ENCODE results near the gene FOXC2. TPM values are rescaled to one million over a fixed set of nuclear protein-coding genes. Genes with fewer than 3 reads are reported as not detected.

Gene FOXC2
- total and polyA plus RNA-seq, 11 donors: 0.76 to 3.3 (median 1.4) TPM

DNA sequence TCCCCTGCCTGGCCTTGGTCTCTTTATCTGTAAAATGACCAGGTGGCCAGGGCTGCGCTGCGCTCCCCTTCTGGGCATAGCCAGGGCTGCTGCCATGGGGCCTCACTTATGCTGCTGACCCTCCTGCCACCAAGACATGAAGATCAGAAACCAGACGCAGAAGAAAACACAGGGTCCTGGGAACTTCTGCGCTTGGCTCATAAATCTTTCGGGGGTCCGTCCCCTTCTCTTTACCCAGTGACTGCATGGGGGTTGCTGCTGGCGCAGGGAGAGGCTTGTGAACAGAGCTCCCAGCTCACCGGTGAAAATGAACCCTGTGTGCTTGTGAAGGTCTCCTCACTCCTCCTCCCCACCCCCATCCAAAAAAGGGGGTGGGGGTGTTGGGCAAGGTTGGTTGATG is 6.0 kb downstream of the FOXC2 start:
- H3K27ac ChIP-seq: peak overlapping the region in 3 of 12 donors; percentile 64 to 89 (median 81)
- peaks cover 24 to 100% (median 63%) of the 10 kb centered on the region in 9 donors for H3K27me3 ChIP-seq
- no peak for TF ChIP-seq POLR2A (IDR thresholded peaks at IDR 0.05)
- TF ChIP-seq, protein P1, sequence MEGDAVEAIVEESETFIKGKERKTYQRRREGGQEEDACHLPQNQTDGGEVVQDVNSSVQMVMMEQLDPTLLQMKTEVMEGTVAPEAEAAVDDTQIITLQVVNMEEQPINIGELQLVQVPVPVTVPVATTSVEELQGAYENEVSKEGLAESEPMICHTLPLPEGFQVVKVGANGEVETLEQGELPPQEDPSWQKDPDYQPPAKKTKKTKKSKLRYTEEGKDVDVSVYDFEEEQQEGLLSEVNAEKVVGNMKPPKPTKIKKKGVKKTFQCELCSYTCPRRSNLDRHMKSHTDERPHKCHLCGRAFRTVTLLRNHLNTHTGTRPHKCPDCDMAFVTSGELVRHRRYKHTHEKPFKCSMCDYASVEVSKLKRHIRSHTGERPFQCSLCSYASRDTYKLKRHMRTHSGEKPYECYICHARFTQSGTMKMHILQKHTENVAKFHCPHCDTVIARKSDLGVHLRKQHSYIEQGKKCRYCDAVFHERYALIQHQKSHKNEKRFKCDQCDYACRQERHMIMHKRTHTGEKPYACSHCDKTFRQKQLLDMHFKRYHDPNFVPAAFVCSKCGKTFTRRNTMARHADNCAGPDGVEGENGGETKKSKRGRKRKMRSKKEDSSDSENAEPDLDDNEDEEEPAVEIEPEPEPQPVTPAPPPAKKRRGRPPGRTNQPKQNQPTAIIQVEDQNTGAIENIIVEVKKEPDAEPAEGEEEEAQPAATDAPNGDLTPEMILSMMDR (IDR thresholded peaks at IDR 0.05): no peak
- H3K36me3 ChIP-seq: no peaks in the 10 kb centered on the region
- DNase-seq (no peak), ATAC-seq (no peak)
- 53 to 81% (median 76%) methylated on average over 8 of the region's 8 CpGs for WGBS, 4 donors
- intact Hi-C loops (cut with DNase I): loop anchor here in 8 of 10 donors (5.0 to 10.0 kb wide), 7 partner anchors 82 to 485 kb away; no protein-coding TSS in a partner anchor
- no peaks in the 10 kb centered on the region for H3K9me3 ChIP-seq
- peaks cover 0 to 43% (median 10%) of the 10 kb centered on the region in 12 donors for H3K4me1 ChIP-seq
- peak overlapping the region in 2 of 12 donors; percentile 65 to 74 for H3K4me3 ChIP-seq

GRCh38 chr16:86573215-86573614 is 6.6 kb downstream of the FOXC2 start:
- Histone ChIP-seq H3K36me3 (no peaks in the 10 kb centered on the region), H3K4me1 (peaks cover 0 to 49% (median 10%) of the 10 kb centered on the region in 12 donors), H3K27ac (peak overlapping the region in 2 of 12 donors; percentile 9 to 86), H3K4me3 (no peak overlapping the region), H3K9me3 (no peaks in the 10 kb centered on the region), H3K27me3 (peaks cover 23 to 100% (median 65%) of the 10 kb centered on the region in 9 donors)
- intact Hi-C loops (cut with DNase I): loop anchor here in 8 of 10 donors (5.0 to 10.0 kb wide), 7 partner anchors 82 to 484 kb away; no protein-coding TSS in a partner anchor
- ATAC-seq: no peak
- DNase-seq: no peak
- TF ChIP-seq POLR2A (IDR thresholded peaks at IDR 0.05): no peak
- TF ChIP-seq, protein P1 (IDR thresholded peaks at IDR 0.05): no peak
- WGBS, 4 donors: 56 to 69% (median 62%) methylated on average over 7 to 8 of the region's 8 CpGs

GRCh38 chr16:86573646-86574508 is 7.2 kb downstream of the FOXC2 start:
- WGBS, 4 donors: 58 to 64% (median 60%) methylated on average over 13 of the region's 13 CpGs
- ATAC-seq: no peak
- no peak overlapping the region for H3K4me3 ChIP-seq
- intact Hi-C loops (cut with DNase I): loop anchor here in 8 of 10 donors (5.0 to 10.0 kb wide), 7 partner anchors 81 to 483 kb away; no protein-coding TSS in a partner anchor
- H3K4me1 ChIP-seq: peaks cover 0 to 55% (median 11%) of the 10 kb centered on the region in 12 donors
- H3K27me3 ChIP-seq: peaks cover 21 to 99% (median 68%) of the 10 kb centered on the region in 9 donors
- H3K9me3 ChIP-seq: no peaks in the 10 kb centered on the region
- TF ChIP-seq, protein P1 (IDR thresholded peaks at IDR 0.05): no peak
- TF ChIP-seq POLR2A (IDR thresholded peaks at IDR 0.05): no peak
- peak overlapping the region in 3 of 12 donors; percentile 9 to 86 (median 56) for H3K27ac ChIP-seq
- DNase-seq: no peak
- H3K36me3 ChIP-seq: no peaks in the 10 kb centered on the region

DNA sequence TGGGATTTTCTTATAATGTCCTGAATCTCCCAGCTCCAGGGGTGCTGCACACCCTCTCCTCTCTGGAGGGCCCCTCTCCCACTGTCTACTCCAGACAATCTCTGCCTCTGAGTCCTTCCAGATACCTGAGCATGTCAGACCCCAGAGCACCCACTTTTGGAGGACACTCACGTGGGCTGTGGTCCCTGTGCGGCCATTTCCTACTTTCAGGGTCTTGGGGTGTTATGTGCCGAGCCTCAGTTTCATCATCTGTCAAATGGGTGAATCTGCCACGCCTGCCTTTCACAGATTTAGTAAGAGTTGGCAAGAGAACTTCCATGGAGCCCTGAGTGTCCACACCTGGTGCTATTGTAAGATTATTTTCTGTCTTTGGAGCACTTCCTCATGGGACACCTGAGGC is 8.0 kb downstream of the FOXC2 start:
- Histone ChIP-seq H3K4me1 (peaks cover 0 to 56% (median 11%) of the 10 kb centered on the region in 12 donors), H3K36me3 (no peaks in the 10 kb centered on the region)
- intact Hi-C loops (cut with DNase I): loop anchor here (5.0 to 10.0 kb wide), 11 partner anchors 80 to 488 kb away; no protein-coding TSS in a partner anchor

More for the DNA sequence above, 8.0 kb downstream of the FOXC2 start:
- H3K9me3 ChIP-seq: no peaks in the 10 kb centered on the region
- peak overlapping the region in 6 of 12 donors; percentile 13 to 86 (median 70) for H3K27ac ChIP-seq
- WGBS, 4 donors: 65 to 76% (median 74%) methylated on average over 4 of the region's 4 CpGs
- ATAC-seq (no peak), DNase-seq (no peak)
- H3K27me3 ChIP-seq: peaks cover 28 to 98% (median 67%) of the 10 kb centered on the region in 9 donors
- TF ChIP-seq, protein P1 (IDR thresholded peaks at IDR 0.05): no peak
- no peak for TF ChIP-seq POLR2A (IDR thresholded peaks at IDR 0.05)
- no peak overlapping the region for H3K4me3 ChIP-seq

Data from heart left ventricle (tissue), 16 donors.